CD14-positive monocyte (primary cell): ENCODE results near the gene MARCHF3. TPM values are rescaled to one million over a fixed set of nuclear protein-coding genes. Genes with fewer than 3 reads are reported as not detected.
A peak's percentile ranks its signal among the peaks of the same experiment; 100 is the strongest.

Experiments used
- DNase-seq, 3 donors: peaks; one replicate each; pipeline ENCODE4 v3.0.0-alpha.2; 2011 to 2022
- H2AFZ ChIP-seq: 2 replicates; pipeline ENCODE4 v1.6.0; 2012; ENCODE audit warnings: mild to moderate bottlenecking, low read depth, low read length, inconsistent platforms; ENCODE audit not compliant: insufficient read depth, poor library complexity, severe bottlenecking
- H3K27ac ChIP-seq, 2 donors: 1 replicate in 1 of 2; 2 replicates in 1 of 2; pipeline ENCODE4 v1.5.1; 2012 to 2013; ENCODE audit warnings: low read length in 2 of 2, control low read depth in 1 of 2, inconsistent platforms in 1 of 2, low read depth in 1 of 2, mild to moderate bottlenecking in 1 of 2
- H3K27me3 ChIP-seq, 2 donors: one replicate each; pipeline versions ENCODE4 v1.6.0 to v1.6.1; 2011 to 2013; ENCODE audit warnings: low read length in 2 of 2; ENCODE audit not compliant: control insufficient read depth in 2 of 2, insufficient read depth in 2 of 2
- H3K36me3 ChIP-seq, 2 donors: replicated peaks in 1 of 2; 1 replicate in 1 of 2; 2 replicates in 1 of 2; pipeline versions ENCODE4 v1.5.1 to v1.6.1; 2012 to 2013; ENCODE audit warnings: low read length in 2 of 2, control low read depth in 1 of 2, inconsistent platforms in 1 of 2, mild to moderate bottlenecking in 1 of 2; ENCODE audit not compliant: insufficient read depth in 2 of 2, control insufficient read depth in 1 of 2
- H3K4me1 ChIP-seq, 2 donors: 1 replicate in 1 of 2; 2 replicates in 1 of 2; pipeline versions ENCODE4 v1.5.1 to v1.6.1; 2012 to 2013; ENCODE audit warnings: low read length in 2 of 2, control low read depth in 1 of 2, inconsistent platforms in 1 of 2, mild to moderate bottlenecking in 1 of 2, moderate library complexity in 1 of 2; ENCODE audit not compliant: insufficient read depth in 2 of 2, control insufficient read depth in 1 of 2
- H3K4me2 ChIP-seq: replicated peaks from 2 replicates; pipeline ENCODE3; 2012; ENCODE audit warnings: low read length, moderate library complexity, mild to moderate bottlenecking; ENCODE audit not compliant: poor library complexity, severe bottlenecking; ENCODE audit errors: extremely low read depth
- H3K4me3 ChIP-seq, 3 experiments: fragments of 200-600 bp in 1 of 3; sonication (generic) in 1 of 3; replicated peaks in 1 of 3; 1 replicate in 2 of 3; 2 replicates in 1 of 3; pipeline ENCODE4 v1.5.1; 2011 to 2013; ENCODE audit warnings: low read length in 3 of 3, mild to moderate bottlenecking in 3 of 3, control low read depth in 2 of 3, low read depth in 2 of 3, inconsistent platforms in 1 of 3, moderate library complexity in 1 of 3
- H3K79me2 ChIP-seq: 2 replicates; pipeline ENCODE4 v1.6.0; 2012; ENCODE audit warnings: mild to moderate bottlenecking, control low read depth, inconsistent platforms, low read length, moderate library complexity; ENCODE audit not compliant: insufficient read depth
- H3K9ac ChIP-seq: 2 replicates; pipeline ENCODE4 v1.6.0; 2017; ENCODE audit warnings: low read length, mild to moderate bottlenecking; ENCODE audit not compliant: insufficient read depth, poor library complexity, severe bottlenecking
- H3K9me3 ChIP-seq, 2 donors: replicated peaks in 1 of 2; 1 replicate in 1 of 2; 2 replicates in 1 of 2; pipeline versions ENCODE4 v1.5.1 to v1.6.1; 2012 to 2013; ENCODE audit warnings: low read length in 2 of 2, control low read depth in 1 of 2; ENCODE audit not compliant: control insufficient read depth in 1 of 2, insufficient read depth in 1 of 2
- H4K20me1 ChIP-seq: 2 replicates; pipeline ENCODE4 v1.6.0; 2012; ENCODE audit warnings: mild to moderate bottlenecking, low read length, control low read depth, moderate library complexity; ENCODE audit not compliant: insufficient read depth
- H3K27ac Mint-ChIP-seq, 7 donors: one replicate each; pipeline ENCODE4 v1.8.0; 2020; ENCODE audit warnings: mild to moderate bottlenecking in 7 of 7, mixed read lengths in 7 of 7, moderate library complexity in 6 of 7, inconsistent platforms in 2 of 7
- H3K27me3 Mint-ChIP-seq, 3 donors: one replicate each; pipeline ENCODE4 v1.8.0; 2021 to 2022; ENCODE audit warnings: low read depth in 3 of 3, mild to moderate bottlenecking in 3 of 3, mixed read lengths in 3 of 3, moderate library complexity in 3 of 3, inconsistent platforms in 1 of 3
- H3K36me3 Mint-ChIP-seq, 2 donors: one replicate each; pipeline ENCODE4 v1.8.0; 2020; ENCODE audit warnings: mixed read lengths in 2 of 2, inconsistent platforms in 1 of 2, mild to moderate bottlenecking in 1 of 2
- H3K4me1 Mint-ChIP-seq: one replicate; pipeline ENCODE4 v1.8.0; 2020; ENCODE audit warnings: mild to moderate bottlenecking, mixed read lengths
- H3K4me3 Mint-ChIP-seq, 2 donors: one replicate each; pipeline ENCODE4 v1.8.0; 2020; ENCODE audit warnings: mild to moderate bottlenecking in 2 of 2, mixed read lengths in 2 of 2, moderate library complexity in 1 of 2
- H3K9me3 Mint-ChIP-seq, 7 donors: one replicate each; pipeline ENCODE4 v1.8.0; 2020 to 2022; ENCODE audit warnings: mixed read lengths in 7 of 7, mild to moderate bottlenecking in 6 of 7, moderate library complexity in 6 of 7, inconsistent platforms in 2 of 7
- CTCF ChIP-seq: fragments of 200-600 bp; IDR thresholded peaks from one replicate; pipeline ENCODE4 v1.8.0; 2022; ENCODE audit warnings: antibody characterized with exemption, mild to moderate bottlenecking
- WGBS: methylation state at CpG from one replicate; pipeline ENCODE4 v1.1.5; 2013; ENCODE audit warnings: missing lambda C conversion rate; ENCODE audit not compliant: insufficient coverage; 5-methylcytosine and 5-hydroxymethylcytosine counted together
- intact Hi-C, 2 donors: fragments of 100-400 bp; cut with micrococcal nuclease; formaldehyde crosslinking; loops; one replicate each; pipeline versions ENCODE4 v1.15.0 to v1.15.1; 2023
- polyA plus RNA-seq, 3 donors: library from polyadenylated mRNA; depleted of rRNA in 1 of 3; unstranded in 2 of 3; stranded (reverse) in 1 of 3; fragments of 300-500 nt in 2 of 3; fragments of >200 nt in 1 of 3; fragmentation: Illumina TruSeq in 2 of 3; gene quantifications; 1 replicate in 2 of 3; 2 replicates in 1 of 3; pipeline ENCODE4 v1.2.3, GENCODE V29; 2012 to 2021

MARCHF3 gene
- polyA plus RNA-seq, 3 donors: 0.88 to 1.6 (median 0.96) TPM

GRCh38 chr5:127038550-127038949 is 8.2 kb upstream of the MARCHF3 start:
- no peaks in the 10 kb centered on the region for H3K9me3 Mint-ChIP-seq
- TF ChIP-seq CTCF: no peak
- no peaks in the 10 kb centered on the region for H3K4me1 ChIP-seq
- H3K4me1 Mint-ChIP-seq: peaks cover 2% of the 10 kb centered on the region
- H3K4me3 Mint-ChIP-seq: no peak overlapping the region
- H3K9ac ChIP-seq: no peak overlapping the region
- H2AFZ ChIP-seq: no peak overlapping the region
- H3K27me3 ChIP-seq: no peaks in the 10 kb centered on the region
- H4K20me1 ChIP-seq: no peaks in the 10 kb centered on the region
- H3K9me3 ChIP-seq: no peaks in the 10 kb centered on the region
- no peak overlapping the region for H3K27ac Mint-ChIP-seq
- no peak for DNase-seq
- no peak overlapping the region for H3K4me2 ChIP-seq
- no peak overlapping the region for H3K4me3 ChIP-seq
- no peaks in the 10 kb centered on the region for H3K36me3 ChIP-seq
- no peaks in the 10 kb centered on the region for H3K79me2 ChIP-seq
- H3K27me3 Mint-ChIP-seq: peaks cover 2 to 9% (median 9%) of the 10 kb centered on the region in 3 donors
- 100% methylated on average over 1 of the region's 4 CpGs for whole genome bisulfite sequencing
- H3K36me3 Mint-ChIP-seq: no peaks in the 10 kb centered on the region
- no peak overlapping the region for H3K27ac ChIP-seq
- intact Hi-C loops: no loop called here

- no peak for TF ChIP-seq CTCF
- peaks cover 25 to 45% (median 36%) of the 10 kb centered on the region in 3 donors for H3K27me3 Mint-ChIP-seq
- peak overlapping the region in 1 of 3 experiments; percentile 85 for H3K4me3 ChIP-seq
- peak in 2 of 3 donors; percentile 36 to 52 for DNase-seq
- H3K4me1 ChIP-seq: peaks cover 19 to 24% of the 10 kb centered on the region in 2 donors
- H3K9me3 Mint-ChIP-seq: peaks cover 0 to 8% (median 0%) of the 10 kb centered on the region in 7 donors
- no peak overlapping the region for H3K4me2 ChIP-seq
- no peaks in the 10 kb centered on the region for H3K79me2 ChIP-seq
- H3K27ac Mint-ChIP-seq: peak overlapping the region in 2 of 7 donors; percentile 33 to 36
- H3K4me1 Mint-ChIP-seq: peaks cover 25% of the 10 kb centered on the region
- no peak overlapping the region for H3K9ac ChIP-seq
- H4K20me1 ChIP-seq: no peaks in the 10 kb centered on the region
- 100% methylated on average over 1 of the region's 2 CpGs for WGBS
- no peak overlapping the region for H2AFZ ChIP-seq
- H3K9me3 ChIP-seq: no peaks in the 10 kb centered on the region
- H3K36me3 ChIP-seq: no peaks in the 10 kb centered on the region
- peak overlapping the region; percentile 92 to 94 for H3K4me3 Mint-ChIP-seq
- no peak overlapping the region for H3K27ac ChIP-seq
- intact Hi-C loops: no loop called here
- H3K27me3 ChIP-seq: peaks cover 14 to 26% of the 10 kb centered on the region in 2 donors
- H3K36me3 Mint-ChIP-seq: peaks cover 0 to 3% of the 10 kb centered on the region in 2 donors
Measured at GRCh38 chr5:127031863-127032232, 1.5 kb upstream of the MARCHF3 start.
